SK-N-MC (cell line): Measurements from ENCODE around the gene CACNG1.

Experiments
- EZH2 ChIP-seq: fragments of 200-600 bp; sonication (generic); IDR thresholded peaks from one replicate; pipeline ENCODE4 v1.6.1; 2017; ENCODE audit warnings: antibody characterized with exemption
- POLR2AphosphoS5 ChIP-seq: IDR thresholded peaks from 2 replicates; pipeline ENCODE4 v1.6.1; 2012; ENCODE audit warnings: mild to moderate bottlenecking, low read depth, low read length, borderline replicate concordance

- TF ChIP-seq EZH2 (no peak), POLR2AphosphoS5 (no peak)
These were observed 26.4 kb upstream of the CACNG1 start for GRCh38 chr17:67017910-67018309.
